Measurements from ENCODE around the gene CYP4F22.

GRCh38 chr19:15475169-15475568 is 33.2 kb upstream of the CYP4F22 start:
- TF ChIP-seq CTCF (IDR thresholded peaks at IDR 0.05 in 2 of 3, conservative IDR thresholded peaks at IDR 0.05 in 1 of 3; ENCODE audit: insufficient read depth in 2 of 3, low read depth in 1 of 3, low read length in 3 of 3) (no peak), JUNB (CRISPR knock-in tag; conservative IDR thresholded peaks at IDR 0.05) (no peak), IRF9 (tag; IDR thresholded peaks at IDR 0.05) (no peak), CHD4 (IDR thresholded peaks at IDR 0.05; ENCODE audit: insufficient read depth, insufficient replicate concordance, low read depth, low read length, poor library complexity, severe bottlenecking) (no peak)

Measured in K562 (cell line).